T-helper 1 cell treated with Interleukin-12 subunit alpha and Interleukin-12 subunit beta and Interleukin-4 antibody, amounts not matched to agents 30 ng/mL and 1 ng/mL, for 36 hours (primary cell): Measurements from ENCODE around the gene SERPINB6. TPM values are rescaled to one million over a fixed set of nuclear protein-coding genes. Genes with fewer than 3 reads are reported as not detected.

Source experiments
- total RNA-seq: library from RNA; stranded (reverse); gene quantifications from 2 replicates; pipeline ENCODE4 v1.2.3, GENCODE V29; 2022

SERPINB6 gene
- total RNA-seq, 1 donor from 2014 or later = 17.5 TPM

Other genes with a start within 250 kb of the SERPINB6 start
- gene MYLK4, start 220.6 kb downstream of the SERPINB6 start, total RNA-seq = 0.29 TPM in 2 replicates
- 45.6 and 48.1 TPM in 2 replicates for gene WRNIP1, start 206.2 kb downstream of the SERPINB6 start, total RNA-seq
- gene SERPINB1, start 129.7 kb downstream of the SERPINB6 start, total RNA-seq = 83.4 and 88.3 TPM in 2 replicates
- gene SERPINB9, start 68.3 kb downstream of the SERPINB6 start, total RNA-seq = 71.3 and 74.0 TPM in 2 replicates
- gene NQO2, start 28.3 kb upstream of the SERPINB6 start, total RNA-seq = 38.1 and 43.2 TPM in 2 replicates
- gene RIPK1, start 96.9 kb upstream of the SERPINB6 start, total RNA-seq = 35.3 and 35.8 TPM in 2 replicates
- gene BPHL, start 147.1 kb upstream of the SERPINB6 start, total RNA-seq = 7.0 and 8.9 TPM in 2 replicates
- gene TUBB2A, start 186.0 kb upstream of the SERPINB6 start, total RNA-seq = 4.5 and 4.7 TPM in 2 replicates